ENCODE results near the gene FURIN.

The FURIN gene

DNA sequence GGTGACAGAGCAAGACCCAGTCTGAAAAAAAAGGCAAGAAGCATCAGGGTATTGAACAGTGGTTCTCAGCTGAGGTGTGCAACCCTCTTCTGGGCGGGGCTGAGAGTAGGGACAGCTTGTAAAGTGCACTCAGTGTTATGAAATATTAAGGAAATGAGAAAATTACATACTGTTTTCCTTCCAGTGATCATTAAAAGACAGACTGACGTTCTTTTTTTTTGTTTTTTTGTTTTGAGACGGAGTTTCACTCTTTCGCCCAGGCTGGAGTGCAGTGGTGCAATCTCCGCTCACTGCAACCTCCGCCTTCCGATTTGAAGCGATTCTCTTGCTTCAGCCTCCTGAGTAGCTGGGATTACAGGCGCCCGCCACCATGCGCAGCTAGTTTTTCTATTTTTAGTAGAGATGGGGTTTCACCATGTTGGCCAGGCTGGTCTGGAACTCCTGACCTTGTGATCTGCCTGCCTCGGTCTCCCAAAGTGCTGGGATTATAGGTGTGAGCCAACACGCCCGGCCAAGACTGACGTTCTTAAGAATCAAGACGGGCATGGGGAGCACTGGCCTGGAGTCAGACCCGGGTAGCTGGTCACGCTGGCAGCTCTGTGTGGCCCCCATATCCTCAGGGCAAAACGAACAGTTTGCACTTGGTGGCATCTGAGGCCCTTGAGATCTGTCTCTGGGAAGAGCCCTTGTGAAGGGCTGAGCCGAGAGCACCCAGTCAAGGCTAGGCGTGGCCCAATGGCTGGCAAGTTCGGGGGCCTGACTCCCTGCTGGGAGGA lies 46.1 kb downstream of the FURIN start:
- TF ChIP-seq, protein P1, sequence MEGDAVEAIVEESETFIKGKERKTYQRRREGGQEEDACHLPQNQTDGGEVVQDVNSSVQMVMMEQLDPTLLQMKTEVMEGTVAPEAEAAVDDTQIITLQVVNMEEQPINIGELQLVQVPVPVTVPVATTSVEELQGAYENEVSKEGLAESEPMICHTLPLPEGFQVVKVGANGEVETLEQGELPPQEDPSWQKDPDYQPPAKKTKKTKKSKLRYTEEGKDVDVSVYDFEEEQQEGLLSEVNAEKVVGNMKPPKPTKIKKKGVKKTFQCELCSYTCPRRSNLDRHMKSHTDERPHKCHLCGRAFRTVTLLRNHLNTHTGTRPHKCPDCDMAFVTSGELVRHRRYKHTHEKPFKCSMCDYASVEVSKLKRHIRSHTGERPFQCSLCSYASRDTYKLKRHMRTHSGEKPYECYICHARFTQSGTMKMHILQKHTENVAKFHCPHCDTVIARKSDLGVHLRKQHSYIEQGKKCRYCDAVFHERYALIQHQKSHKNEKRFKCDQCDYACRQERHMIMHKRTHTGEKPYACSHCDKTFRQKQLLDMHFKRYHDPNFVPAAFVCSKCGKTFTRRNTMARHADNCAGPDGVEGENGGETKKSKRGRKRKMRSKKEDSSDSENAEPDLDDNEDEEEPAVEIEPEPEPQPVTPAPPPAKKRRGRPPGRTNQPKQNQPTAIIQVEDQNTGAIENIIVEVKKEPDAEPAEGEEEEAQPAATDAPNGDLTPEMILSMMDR (conservative IDR thresholded peaks at IDR 0.05; ENCODE audit: low read depth, low read length) = no peak
- DNase-seq (ENCODE audit: low read depth) = no peak
- no peak overlapping the region for H3K4me3 ChIP-seq (ENCODE audit: low read depth, low read length)

DNA sequence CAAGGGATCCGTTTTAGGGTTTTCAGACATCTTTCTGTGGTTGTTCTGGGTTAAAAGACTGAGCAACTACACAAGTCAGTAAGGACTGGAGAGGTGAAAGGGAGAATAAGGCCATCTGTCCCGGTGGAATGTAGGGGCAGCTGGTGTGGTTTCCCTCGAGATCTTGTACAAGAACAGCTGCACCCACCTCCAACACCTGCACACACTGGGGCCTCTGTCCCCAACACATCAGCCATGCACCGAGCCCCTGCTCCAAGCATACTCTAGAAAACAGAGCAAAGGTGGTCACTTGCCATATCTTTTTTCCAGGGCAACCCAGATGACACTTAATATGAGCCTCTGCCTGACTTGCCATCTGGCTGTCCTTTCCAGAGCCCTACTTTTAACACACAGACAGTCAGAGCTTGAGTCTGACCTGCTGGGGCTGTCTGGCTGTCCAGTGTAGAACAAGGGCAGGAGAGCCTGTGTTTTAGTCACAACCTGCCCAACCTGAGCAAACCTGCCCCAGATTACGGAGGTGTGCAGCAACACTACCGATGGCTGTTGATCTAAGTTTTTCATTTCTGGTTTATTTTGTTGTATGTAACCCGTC lies 46.9 kb downstream of the FURIN start:
- no peak for DNase-seq (ENCODE audit: low read depth)
- TF ChIP-seq, protein P1 (conservative IDR thresholded peaks at IDR 0.05; ENCODE audit: low read depth, low read length) = no peak
- H3K4me3 ChIP-seq (ENCODE audit: low read depth, low read length) = no peak overlapping the region

DNA sequence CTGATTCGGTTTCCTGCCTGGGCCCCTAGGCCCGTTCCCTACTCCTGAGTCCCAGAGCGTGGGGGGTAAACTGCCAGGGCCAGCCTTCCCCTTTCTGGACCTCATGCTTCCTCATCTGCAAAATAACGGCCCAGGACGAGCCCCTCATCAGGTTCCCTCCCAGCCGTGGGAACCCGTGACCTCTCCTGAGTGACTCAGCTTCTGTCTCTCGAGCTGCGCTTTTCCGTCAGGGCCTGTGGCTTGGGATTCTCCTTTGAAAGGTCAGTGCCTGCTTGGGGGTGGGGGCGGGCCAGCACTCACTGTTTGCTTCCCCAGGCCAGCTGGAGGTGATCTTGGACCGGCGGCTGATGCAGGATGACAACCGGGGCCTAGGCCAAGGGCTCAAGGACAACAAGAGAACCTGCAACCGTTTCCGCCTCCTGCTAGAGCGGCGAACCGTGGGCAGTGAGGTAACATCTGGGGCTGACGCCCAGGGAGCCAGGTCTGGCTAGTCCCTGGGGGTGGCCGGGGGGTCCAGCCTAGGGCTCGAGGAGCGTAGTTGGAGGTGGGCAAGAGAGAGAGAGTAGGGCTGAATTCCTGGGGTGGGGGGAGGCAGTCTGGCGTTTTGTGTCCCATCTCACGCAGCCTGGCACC lies 47.5 kb downstream of the FURIN start:
- TF ChIP-seq, protein P1 (conservative IDR thresholded peaks at IDR 0.05; ENCODE audit: low read depth, low read length) = no peak
- DNase-seq (ENCODE audit: low read depth) = peak; percentile 80
- H3K4me3 ChIP-seq (ENCODE audit: low read depth, low read length) = no peak overlapping the region

DNA sequence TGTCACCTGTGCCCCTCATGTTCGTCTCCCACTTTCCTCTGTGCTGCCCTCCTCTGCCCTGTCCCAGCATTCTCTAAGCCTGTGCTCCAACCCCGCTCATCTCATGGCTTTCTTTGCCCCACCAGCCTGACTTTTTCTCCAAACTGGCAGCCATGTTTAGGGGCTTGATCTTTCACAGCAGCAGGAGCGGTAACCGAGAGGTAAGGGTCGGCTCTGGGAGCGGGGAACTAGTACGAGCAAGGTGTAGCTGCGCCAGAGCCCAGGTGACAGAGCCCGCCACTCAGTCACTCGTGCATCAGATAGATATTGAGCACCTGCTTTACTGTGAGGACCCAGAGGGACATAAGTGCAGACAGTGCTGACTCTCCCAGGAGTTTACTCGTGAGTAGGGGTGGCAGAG lies 48.1 kb downstream of the FURIN start:
- TF ChIP-seq, protein P1 (conservative IDR thresholded peaks at IDR 0.05; ENCODE audit: low read depth, low read length) = no peak
- DNase-seq (ENCODE audit: low read depth) = no peak
- H3K4me3 ChIP-seq (ENCODE audit: low read depth, low read length) = no peak overlapping the region

DNA sequence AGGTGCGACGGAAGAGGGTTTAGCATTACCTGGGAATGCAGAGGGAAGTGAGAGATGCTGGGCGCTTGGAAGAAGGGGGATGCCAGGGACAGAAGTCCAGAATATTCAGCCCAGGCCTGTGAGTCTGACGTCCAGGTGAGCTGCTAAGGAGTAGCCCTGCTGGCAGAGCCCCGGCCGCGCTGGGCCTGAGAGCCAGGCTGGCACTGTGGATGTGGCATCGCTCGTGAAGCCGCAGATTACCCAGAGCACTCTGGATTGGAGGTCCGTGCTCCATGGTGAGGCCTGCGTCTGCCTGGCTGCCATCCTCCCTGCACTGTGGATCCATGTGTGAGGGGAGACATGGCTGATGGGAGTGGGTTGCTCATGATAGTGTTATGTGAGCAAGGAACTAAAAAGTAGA lies 49.2 kb downstream of the FURIN start:
- no peak for DNase-seq (ENCODE audit: low read depth)
- no peak overlapping the region for H3K4me3 ChIP-seq (ENCODE audit: low read depth, low read length)
- TF ChIP-seq, protein P1 (conservative IDR thresholded peaks at IDR 0.05; ENCODE audit: low read depth, low read length) = no peak

DNA sequence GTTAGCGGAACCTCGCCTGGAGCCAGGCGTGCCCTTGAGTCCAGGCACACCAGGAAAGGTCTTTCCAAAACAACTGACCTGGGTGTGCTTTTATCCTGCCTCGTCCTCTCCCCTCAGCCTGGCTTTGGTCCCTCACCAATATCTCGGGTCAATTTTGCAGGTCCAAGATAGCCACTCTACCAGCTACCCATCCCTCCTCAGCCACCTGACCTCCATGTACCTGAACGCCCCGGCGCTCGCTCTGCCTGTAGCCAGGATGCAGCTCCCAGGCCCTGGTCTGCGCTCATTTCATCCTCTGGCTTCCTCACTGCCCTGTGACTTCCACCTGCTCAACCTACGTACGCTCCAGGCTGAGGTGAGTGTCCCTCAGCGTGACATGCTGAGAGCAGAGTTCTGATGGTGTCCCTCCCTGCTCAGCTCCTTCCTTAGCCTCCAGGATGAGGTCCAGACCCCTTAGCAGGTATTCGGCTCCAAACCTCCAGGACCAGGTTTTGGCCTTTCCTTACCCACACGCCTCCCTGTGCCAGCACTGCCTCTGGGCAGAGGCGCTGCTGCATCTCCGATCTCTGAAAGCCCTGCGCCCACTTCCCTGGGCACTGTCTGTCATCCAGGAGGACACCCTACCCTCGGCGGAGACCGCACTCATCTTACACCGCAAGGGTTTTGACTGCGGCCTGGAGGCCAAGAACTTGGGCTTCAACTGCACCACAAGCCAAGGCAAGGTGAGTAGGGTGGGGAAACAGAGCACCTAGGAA lies 49.8 kb downstream of the FURIN start:
- no peak for DNase-seq (ENCODE audit: low read depth)
- TF ChIP-seq, protein P1 (conservative IDR thresholded peaks at IDR 0.05; ENCODE audit: low read depth, low read length) = no peak
- H3K4me3 ChIP-seq (ENCODE audit: low read depth, low read length) = no peak overlapping the region
